ENCODE measurements around the gene STAT2. TPM values are rescaled to one million over a fixed set of nuclear protein-coding genes. Genes with fewer than 3 reads are reported as not detected.

The STAT2 gene
- polyA plus RNA-seq, 3 donors: 109 to 251 (median 142) TPM

GRCh38 chr12:56377310-56377988, 17.5 kb upstream of the STAT2 start:
- no peak overlapping the region for H3K4me3 Mint-ChIP-seq

More at GRCh38 chr12:56377310-56377988, 17.5 kb upstream of the STAT2 start:
- Histone ChIP-seq H3K4me2 (replicated peaks; ENCODE audit: extremely low read depth, low read length, poor library complexity, severe bottlenecking) (no peak overlapping the region), H2AFZ (ENCODE audit: insufficient read depth, low read depth, low read length, poor library complexity, severe bottlenecking) (peak overlapping the region; percentile 21), H3K9ac (ENCODE audit: insufficient read depth, low read length, poor library complexity, severe bottlenecking) (no peak overlapping the region), H3K27me3 (ENCODE audit: control insufficient read depth in 2 of 2, insufficient read depth in 2 of 2, low read length in 2 of 2) (no peaks in the 10 kb centered on the region), H3K4me3 (replicated peaks in 1 of 3; ENCODE audit: low read depth in 2 of 3, low read length in 3 of 3) (no peak overlapping the region), H3K36me3 (replicated peaks in 1 of 2; ENCODE audit: control insufficient read depth in 1 of 2, insufficient read depth in 2 of 2, low read length in 2 of 2) (no peaks in the 10 kb centered on the region), H4K20me1 (ENCODE audit: insufficient read depth, low read length) (no peaks in the 10 kb centered on the region), H3K79me2 (ENCODE audit: insufficient read depth, low read length) (no peaks in the 10 kb centered on the region), H3K9me3 (replicated peaks in 1 of 2; ENCODE audit: control insufficient read depth in 1 of 2, insufficient read depth in 1 of 2, low read length in 2 of 2) (no peaks in the 10 kb centered on the region), H3K27ac (ENCODE audit: low read depth in 1 of 2, low read length in 2 of 2) (no peak overlapping the region), H3K4me1 (ENCODE audit: control insufficient read depth in 1 of 2, insufficient read depth in 2 of 2, low read length in 2 of 2) (peaks cover 23 to 26% of the 10 kb centered on the region in 2 donors)
- peaks cover 0 to 5% (median 0%) of the 10 kb centered on the region in 3 donors for H3K27me3 Mint-ChIP-seq (ENCODE audit: low read depth in 3 of 3)
- TF ChIP-seq CTCF (IDR thresholded peaks at IDR 0.05): no peak
- no peaks in the 10 kb centered on the region for H3K36me3 Mint-ChIP-seq
- peak overlapping the region in 5 of 7 donors; percentile 3 to 77 (median 69) for H3K27ac Mint-ChIP-seq
- no peak for DNase-seq
- peaks cover 27% of the 10 kb centered on the region for H3K4me1 Mint-ChIP-seq
- 100% methylated on average over 1 of the region's 4 CpGs for WGBS (ENCODE audit: insufficient coverage)
- peaks cover 0 to 12% (median 7%) of the 10 kb centered on the region in 7 donors for H3K9me3 Mint-ChIP-seq
- intact Hi-C loops (cut with micrococcal nuclease): no loop called here
